K562 (cell line): Measurements from ENCODE around the gene GAB2. TPM values are rescaled to one million over a fixed set of nuclear protein-coding genes. Genes with fewer than 3 reads are reported as not detected.

ENCODE experiments used
- ATAC-seq: fragments of 200-7000 bp; cut with Tn5 transposase; 3 replicates; pipeline ENCODE4 v1.9.1; 2020; ENCODE audit warnings: moderate library complexity
- BruUV-seq: library from RNA; stranded (reverse); fragments of 400-500 nt; replicated peaks from 2 replicates; lab custom pipeline; 2021; lab: Mats Ljungman, UMichigan
- CTCF ChIA-PET: fragments of 300-600 bp; formaldehyde crosslinking; extraction: SDS; loops from one replicate; lab custom pipeline; 2021; ENCODE audit warnings: low intra/inter-chr PET ratio; lab: Yijun Ruan, JAX
- POLR2A ChIA-PET: fragments of 300-600, 350-650 bp; sonication (Branson Sonifier 250); formaldehyde crosslinking; extraction: SDS; loops from one replicate; lab custom pipeline; 2021; ENCODE audit warnings: antibody characterized with exemption, inconsistent platforms; lab: Yijun Ruan, JAX
- DNase-seq, 4 experiments: peaks; one replicate each; pipeline versions ENCODE4 v3.0.0 to v3.0.0-alpha.2; 2011 to 2018; ENCODE audit warnings: low spot score in 3 of 4, mixed read lengths in 3 of 4; ENCODE audit errors: extremely low read depth in 1 of 4
- FAIRE-seq: peaks from 2 replicates; lab custom pipeline; 2011; peaks lifted over from hg19 to GRCh38; lab: Jason Lieb, UNC
- H2AFZ ChIP-seq: 2 replicates; pipeline ENCODE4 v1.6.0; 2011; ENCODE audit warnings: low read depth, low read length, control low read depth, inconsistent platforms
- H3K27ac ChIP-seq: fragments of 200-600 bp; 3 replicates; pipeline ENCODE4 v1.8.0; 2011; ENCODE audit warnings: low read depth, mild to moderate bottlenecking, control low read depth, inconsistent platforms, low read length, moderate library complexity, mixed read lengths; ENCODE audit errors: extremely low read depth
- H3K27me3 ChIP-seq, 2 experiments: fragments of 300-600 bp in 1 of 2; 2 replicates in 1 of 2; 3 replicates in 1 of 2; pipeline versions ENCODE4 v1.6.0 to v1.8.0; 2011; ENCODE audit warnings: inconsistent platforms in 2 of 2, low read length in 2 of 2, mild to moderate bottlenecking in 1 of 2, mixed read lengths in 1 of 2, moderate library complexity in 1 of 2; ENCODE audit not compliant: control insufficient read depth in 2 of 2, insufficient read depth in 2 of 2
- H3K36me3 ChIP-seq: fragments of 300-600 bp; 3 replicates; pipeline ENCODE4 v1.8.0; 2011; ENCODE audit warnings: mild to moderate bottlenecking, low read length, inconsistent platforms; ENCODE audit not compliant: control insufficient read depth, insufficient read depth
- H3K4me1 ChIP-seq, 2 experiments: fragments of 200-600 bp in 1 of 2; replicated peaks in 1 of 2; 2 replicates in 1 of 2; 3 replicates in 1 of 2; pipeline versions ENCODE4 v1.5.1 to v1.8.0; 2011; ENCODE audit warnings: inconsistent platforms in 2 of 2, low read length in 2 of 2, mild to moderate bottlenecking in 1 of 2, mixed read lengths in 1 of 2, moderate library complexity in 1 of 2; ENCODE audit not compliant: control insufficient read depth in 2 of 2, insufficient read depth in 2 of 2
- H3K4me2 ChIP-seq: 2 replicates; pipeline ENCODE4 v1.6.1; 2011; ENCODE audit warnings: low read length, control low read depth, inconsistent platforms, mixed read lengths; ENCODE audit not compliant: insufficient read depth
- H3K4me3 ChIP-seq: fragments of 200-600 bp; sonication (generic), shearing (Covaris generic); 2 replicates; pipeline ENCODE4 v1.5.1; 2016; ENCODE audit warnings: control low read depth, inconsistent platforms
- H3K79me2 ChIP-seq: fragments of 200-600 bp; 3 replicates; pipeline ENCODE4 v1.8.0; 2011; ENCODE audit warnings: low read length, inconsistent platforms; ENCODE audit not compliant: control insufficient read depth, insufficient read depth
- H3K9ac ChIP-seq, 2 experiments: 2 replicates each; pipeline versions ENCODE4 v1.6.0 to v1.6.1; 2011; ENCODE audit warnings: low read depth in 2 of 2, low read length in 2 of 2, control low read depth in 1 of 2, inconsistent platforms in 1 of 2, mild to moderate bottlenecking in 1 of 2, mixed read lengths in 1 of 2; ENCODE audit not compliant: insufficient read depth in 1 of 2
- H3K9me1 ChIP-seq: one replicate; pipeline ENCODE4 v1.6.0; 2011; ENCODE audit warnings: inconsistent platforms, mild to moderate bottlenecking, low read length, moderate library complexity; ENCODE audit not compliant: control insufficient read depth, insufficient read depth
- H3K9me3 ChIP-seq: replicated peaks from 2 replicates; pipeline ENCODE4 v1.5.1; 2011; ENCODE audit warnings: low read depth, low read length, inconsistent platforms; ENCODE audit not compliant: control insufficient read depth, insufficient read depth
- H4K20me1 ChIP-seq: replicated peaks from 2 replicates; pipeline ENCODE4 v1.6.1; 2011; ENCODE audit warnings: low read length, inconsistent platforms, mixed read lengths; ENCODE audit not compliant: control insufficient read depth, insufficient read depth
- CLOCK ChIP-seq: fragments of 250-450 bp; sonication (Bioruptor Pico); IDR thresholded peaks from 2 replicates; pipeline ENCODE4 v1.4.0; 2020; ENCODE audit warnings: mild to moderate bottlenecking, moderate library complexity, borderline replicate concordance
- HOXB6 ChIP-seq: fragments of 250-450 bp; sonication (Bioruptor Pico); IDR thresholded peaks from 2 replicates; pipeline ENCODE4 v1.5.1; 2022; ENCODE audit warnings: mild to moderate bottlenecking, borderline replicate concordance
- JUN ChIP-seq, 2 experiments: sonication (generic) in 1 of 2; formaldehyde crosslinking in 1 of 2; IDR thresholded peaks; 2 replicates each; pipeline versions ENCODE4 v1.6.1 to v1.8.0; 2012 to 2022; ENCODE audit warnings: borderline replicate concordance in 2 of 2, mild to moderate bottlenecking in 2 of 2, improper control_type of control experiment in 1 of 2, low read depth in 1 of 2, low read length in 1 of 2, missing genetic modification reagents in 1 of 2
- KAT2B ChIP-seq: IDR thresholded peaks from one replicate; pipeline ENCODE4 v1.6.1; 2012; ENCODE audit warnings: low read depth, mild to moderate bottlenecking, control low read depth, inconsistent platforms, low read length, moderate library complexity
- NFE2 ChIP-seq: IDR thresholded peaks from 2 replicates; pipeline ENCODE4 v1.6.1; 2014; ENCODE audit warnings: antibody characterized with exemption, low read depth
- PURB ChIP-seq: sonication (generic); formaldehyde crosslinking; IDR thresholded peaks from 2 replicates; pipeline ENCODE4 v1.9.0; 2021; ENCODE audit warnings: low read depth, mild to moderate bottlenecking, missing genetic modification reagents
- STAT5B ChIP-seq: fragments of 250-450 bp; sonication (Bioruptor Pico); IDR thresholded peaks from 2 replicates; pipeline ENCODE4 v1.8.0; 2021; ENCODE audit warnings: mild to moderate bottlenecking, inconsistent platforms
- ZBTB7A ChIP-seq: IDR thresholded peaks from 2 replicates; pipeline ENCODE4 v1.6.1; 2011; ENCODE audit warnings: low read depth, mild to moderate bottlenecking, low read length, moderate library complexity, borderline replicate concordance; ENCODE audit not compliant: control insufficient read depth
- ZNF592 ChIP-seq: fragments of 450-650 bp; IDR thresholded peaks from 2 replicates; pipeline ENCODE4 v1.6.1; 2017; ENCODE audit warnings: antibody characterized with exemption, mild to moderate bottlenecking
- ZNF644 ChIP-seq: fragments of 200-800 bp; sonication (Bioruptor generic); IDR thresholded peaks from 2 replicates; pipeline ENCODE4 v1.6.1; 2016; ENCODE audit warnings: low read depth, missing genetic modification characterization, missing compliant biosample characterization
- WGBS: fragments of 100-300 bp; shearing (Covaris generic); methylation state at CpG from one replicate; pipeline ENCODE4 v1.1.6; 2016; ENCODE audit warnings: low coverage, mixed read lengths; ENCODE audit not compliant: insufficient coverage; ENCODE audit errors: missing lambda C conversion rate; 5-methylcytosine and 5-hydroxymethylcytosine counted together
- in situ Hi-C: fragments of 300-500 bp; cut with MboI; formaldehyde crosslinking; loops from 4 replicates; pipeline ENCODE4 v1.15.0; 2018; ENCODE audit warnings: inconsistent platforms, mixed read lengths
- intact Hi-C: fragments of 100-400 bp; cut with micrococcal nuclease; formaldehyde crosslinking; loops from 2 replicates; pipeline ENCODE4 v1.14.2; 2022
- polyA plus RNA-seq, 8 experiments: library from polyadenylated mRNA; depleted of rRNA in 4 of 8; stranded (reverse) in 5 of 8; unstranded in 3 of 8; fragments of >200 nt; fragmentation: Nextera tagmentation in 2 of 8; fragmentation: Illumina TruSeq in 1 of 8; extraction: Ambion mirVana in 2 of 8; extraction: Trizol in 1 of 8; gene quantifications; 2 replicates each; pipeline versions ENCODE4 v1.2.1 to v1.2.3, GENCODE V29; 2011 to 2014; ENCODE audit warnings: inconsistent platforms in 1 of 8, missing spikeins in 1 of 8
- total RNA-seq, 7 experiments: library from RNA; depleted of rRNA in 6 of 7; stranded (reverse); fragments of >200 nt in 6 of 7; fragmentation: Illumina TruSeq in 2 of 7; extraction: Trizol in 2 of 7; gene quantifications; 2 replicates each; pipeline versions ENCODE4 v1.2.1 to v1.2.3, GENCODE V29; 2011 to 2021; ENCODE audit warnings: low replicate concordance in 1 of 7
- TF ChIP-seq, protein P1 (sequence below): fragments of 250-450 bp; sonication (Bioruptor Pico); IDR thresholded peaks from 2 replicates; pipeline ENCODE4 v1.4.0; 2020; ENCODE audit warnings: mild to moderate bottlenecking, moderate library complexity

Gene GAB2
- total and polyA plus RNA-seq, 9 of the 15 experiments (the other 6 are each of a cell fraction or from before 2014, with no cell fraction given) = 2.3 to 35.2 (median 16.1) TPM

- TF ChIP-seq PURB (CRISPR knock-in tag) (no peak), NFE2 (peak; percentile 28; the same call in 1 of the 2 replicates), KAT2B (no peak), JUN (IDR thresholded peaks at IDR 0.05; ENCODE audit: borderline replicate concordance, low read depth, low read length) (no peak), JUN (CRISPR knock-in tag; IDR thresholded peaks at IDR 0.05; ENCODE audit: borderline replicate concordance) (no peak), STAT5B (CRISPR knock-in tag) (no peak), ZNF644 (tag) (peak; percentile 64; the same call in 1 of the 2 replicates)
- TF ChIP-seq, protein P1, sequence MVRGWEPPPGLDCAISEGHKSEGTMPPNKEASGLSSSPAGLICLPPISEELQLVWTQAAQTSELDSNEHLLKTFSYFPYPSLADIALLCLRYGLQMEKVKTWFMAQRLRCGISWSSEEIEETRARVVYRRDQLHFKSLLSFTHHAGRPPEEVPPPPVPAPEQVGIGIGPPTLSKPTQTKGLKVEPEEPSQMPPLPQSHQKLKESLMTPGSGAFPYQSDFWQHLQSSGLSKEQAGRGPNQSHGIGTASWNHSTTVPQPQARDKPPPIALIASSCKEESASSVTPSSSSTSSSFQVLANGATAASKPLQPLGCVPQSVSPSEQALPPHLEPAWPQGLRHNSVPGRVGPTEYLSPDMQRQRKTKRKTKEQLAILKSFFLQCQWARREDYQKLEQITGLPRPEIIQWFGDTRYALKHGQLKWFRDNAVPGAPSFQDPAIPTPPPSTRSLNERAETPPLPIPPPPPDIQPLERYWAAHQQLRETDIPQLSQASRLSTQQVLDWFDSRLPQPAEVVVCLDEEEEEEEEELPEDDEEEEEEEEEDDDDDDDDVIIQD = no peak
These were observed 11.6 kb upstream of the GAB2 start (continued) for GRCh38 chr11:78429209-78429608.

DNA sequence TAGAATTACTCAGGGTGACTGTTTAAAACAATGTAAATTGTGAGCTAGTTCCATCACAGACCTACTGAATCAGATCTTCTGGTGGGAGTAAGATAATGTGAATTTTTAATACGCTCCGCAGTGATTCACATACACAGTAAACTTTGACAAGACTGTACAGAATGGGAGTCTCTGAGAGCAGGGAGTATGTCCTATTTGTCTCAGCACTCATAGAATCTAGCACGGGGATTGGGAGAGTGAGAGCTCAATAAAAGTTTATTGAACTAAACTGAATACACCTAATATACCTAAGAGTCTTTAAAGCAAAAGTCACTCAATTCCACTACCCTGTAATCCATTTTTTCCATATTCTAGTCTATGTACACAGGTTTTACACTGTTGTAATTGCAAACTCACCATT lies 11.2 kb upstream of the GAB2 start:
- no peak overlapping the region for H3K27ac ChIP-seq
- H4K20me1 ChIP-seq = no peaks in the 10 kb centered on the region
- BruUV-seq = no TSS peak
- CTCF ChIA-PET = no interaction called here
- peaks cover 16 to 44% of the 10 kb centered on the region in 2 experiments; a peak in 4 of 5 replicates for H3K4me1 ChIP-seq
- no peaks in the 10 kb centered on the region for H3K9me3 ChIP-seq
- no peak overlapping the region for H3K4me2 ChIP-seq
- no peak for DNase-seq
- FAIRE-seq = no peak
- POLR2A ChIA-PET = interaction anchor here (0.6 to 2.8 kb wide), 5 partner anchors 10 to 801 kb away, joined by 3 to 13 read pairs (median 3); no protein-coding TSS in a partner anchor
- no peak overlapping the region for H2AFZ ChIP-seq
- WGBS = 39% methylated on average over 3 of the region's 3 CpGs
- no peaks in the 10 kb centered on the region for H3K27me3 ChIP-seq
- peak; percentile 22 for ATAC-seq
- intact Hi-C loops (no loop called here), in situ Hi-C loops (no loop called here)
- no peak overlapping the region for H3K4me3 ChIP-seq
- no peaks in the 10 kb centered on the region for H3K36me3 ChIP-seq
- H3K79me2 ChIP-seq = no peaks in the 10 kb centered on the region
- no peaks in the 10 kb centered on the region for H3K9me1 ChIP-seq
- H3K9ac ChIP-seq = no peak overlapping the region
- TF ChIP-seq HOXB6 (CRISPR knock-in tag) = no peak
- TF ChIP-seq ZBTB7A = no peak
- no peak for TF ChIP-seq CLOCK (CRISPR knock-in tag)
- TF ChIP-seq ZNF592 = no peak
